Measurements from ENCODE around the gene SEC16A.

Gene SEC16A

DNA sequence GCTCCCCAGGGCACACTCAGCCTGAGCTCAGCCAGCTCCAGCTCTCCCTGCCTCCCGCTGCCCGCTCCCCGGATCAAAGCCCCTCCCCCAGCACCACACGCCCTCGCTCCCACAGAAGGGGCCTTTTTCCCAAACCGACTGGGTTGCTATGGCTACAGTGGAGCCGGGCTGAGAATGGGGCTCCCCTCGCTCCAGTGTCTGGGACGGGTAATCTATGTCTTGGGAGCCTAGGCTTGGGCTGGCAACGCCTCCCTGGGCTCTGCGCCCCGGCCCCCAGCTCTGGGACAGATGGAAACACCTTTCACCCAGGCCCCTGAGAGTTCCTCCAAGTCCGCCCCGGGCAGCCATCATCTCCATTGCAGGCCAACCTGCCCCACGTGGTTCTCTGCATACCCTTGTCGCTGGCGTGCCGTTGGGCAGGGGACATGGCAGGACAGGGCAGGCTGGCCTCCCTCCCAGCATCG is 33.4 kb upstream of the SEC16A start:
- TF ChIP-seq, protein P1, sequence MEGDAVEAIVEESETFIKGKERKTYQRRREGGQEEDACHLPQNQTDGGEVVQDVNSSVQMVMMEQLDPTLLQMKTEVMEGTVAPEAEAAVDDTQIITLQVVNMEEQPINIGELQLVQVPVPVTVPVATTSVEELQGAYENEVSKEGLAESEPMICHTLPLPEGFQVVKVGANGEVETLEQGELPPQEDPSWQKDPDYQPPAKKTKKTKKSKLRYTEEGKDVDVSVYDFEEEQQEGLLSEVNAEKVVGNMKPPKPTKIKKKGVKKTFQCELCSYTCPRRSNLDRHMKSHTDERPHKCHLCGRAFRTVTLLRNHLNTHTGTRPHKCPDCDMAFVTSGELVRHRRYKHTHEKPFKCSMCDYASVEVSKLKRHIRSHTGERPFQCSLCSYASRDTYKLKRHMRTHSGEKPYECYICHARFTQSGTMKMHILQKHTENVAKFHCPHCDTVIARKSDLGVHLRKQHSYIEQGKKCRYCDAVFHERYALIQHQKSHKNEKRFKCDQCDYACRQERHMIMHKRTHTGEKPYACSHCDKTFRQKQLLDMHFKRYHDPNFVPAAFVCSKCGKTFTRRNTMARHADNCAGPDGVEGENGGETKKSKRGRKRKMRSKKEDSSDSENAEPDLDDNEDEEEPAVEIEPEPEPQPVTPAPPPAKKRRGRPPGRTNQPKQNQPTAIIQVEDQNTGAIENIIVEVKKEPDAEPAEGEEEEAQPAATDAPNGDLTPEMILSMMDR (IDR thresholded peaks at IDR 0.05): no peak

DNA sequence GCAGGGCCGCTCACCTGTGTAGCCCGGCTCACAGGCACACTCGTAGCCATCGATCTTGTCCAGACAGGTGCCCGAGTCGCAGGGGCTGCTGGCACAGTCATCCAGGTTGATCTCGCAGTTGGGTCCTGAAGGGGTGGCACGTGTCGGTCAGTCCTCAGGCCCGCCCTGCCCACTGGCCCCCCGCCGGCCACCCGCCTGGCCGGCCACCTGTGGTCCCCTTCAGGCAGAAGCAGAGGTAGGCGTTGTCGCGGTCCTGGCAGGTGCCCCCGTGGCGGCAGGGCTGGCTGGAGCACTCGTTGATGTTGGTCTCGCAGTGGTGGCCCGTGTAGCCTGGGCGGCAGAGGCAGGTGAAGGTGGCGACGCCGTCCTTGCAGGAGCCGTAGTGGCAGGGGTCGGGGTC is 32.4 kb upstream of the SEC16A start:
- TF ChIP-seq, protein P1 (IDR thresholded peaks at IDR 0.05): no peak

DNA sequence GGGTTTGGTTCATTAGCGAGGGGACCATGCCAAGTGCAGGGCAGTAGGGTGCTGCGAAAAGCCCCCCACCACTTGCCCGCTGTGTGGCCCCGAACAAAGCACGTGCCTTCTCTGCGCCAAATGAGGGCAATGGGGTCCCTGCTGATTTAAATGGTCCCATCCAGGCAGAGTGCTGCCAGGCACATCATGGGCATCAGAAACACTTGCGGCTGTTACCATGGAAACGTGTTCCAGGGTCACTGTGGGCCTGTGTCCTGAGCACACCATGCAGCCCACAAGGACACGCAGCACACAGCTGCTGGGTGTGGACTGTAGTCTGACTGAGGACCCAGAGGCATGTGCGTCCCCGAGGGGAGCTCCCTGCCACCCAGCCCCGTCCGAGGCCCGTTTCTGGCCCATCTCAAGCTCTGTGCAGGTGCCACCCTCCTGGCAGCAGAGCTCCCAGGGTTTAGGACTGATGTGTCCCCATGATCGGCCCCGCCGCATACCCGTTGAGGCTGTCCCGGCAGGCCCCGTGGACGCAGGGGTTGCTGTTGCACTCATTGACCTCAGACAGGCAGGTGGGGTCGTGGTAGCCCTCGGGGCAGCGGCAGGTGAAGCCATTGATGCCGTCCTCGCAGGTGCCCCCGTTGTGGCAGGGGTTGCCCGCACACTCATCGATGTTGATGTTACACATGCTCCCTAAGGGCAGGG is 31.3 kb upstream of the SEC16A start:
- TF ChIP-seq, protein P1 (IDR thresholded peaks at IDR 0.05): no peak

DNA sequence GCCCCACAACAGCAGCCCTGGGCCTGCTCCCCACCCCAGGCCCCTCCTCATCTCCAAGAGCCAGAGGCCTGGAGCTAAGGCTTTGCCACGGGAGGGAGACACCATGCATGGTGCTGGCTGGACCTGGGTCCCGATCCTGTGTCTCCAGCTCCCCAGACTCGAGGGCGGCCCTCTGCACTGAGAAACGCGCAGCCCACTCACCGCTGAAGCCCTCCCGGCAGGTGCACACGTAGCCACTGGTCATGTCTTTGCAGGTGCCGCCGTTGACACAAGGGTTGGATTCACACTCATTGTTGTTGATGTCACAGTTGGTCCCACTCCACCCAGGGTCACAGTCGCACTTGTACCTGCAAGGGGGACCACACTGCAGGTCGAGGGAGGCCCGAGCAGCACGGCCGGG is 30.4 kb upstream of the SEC16A start:
- TF ChIP-seq, protein P1 (IDR thresholded peaks at IDR 0.05): no peak

DNA sequence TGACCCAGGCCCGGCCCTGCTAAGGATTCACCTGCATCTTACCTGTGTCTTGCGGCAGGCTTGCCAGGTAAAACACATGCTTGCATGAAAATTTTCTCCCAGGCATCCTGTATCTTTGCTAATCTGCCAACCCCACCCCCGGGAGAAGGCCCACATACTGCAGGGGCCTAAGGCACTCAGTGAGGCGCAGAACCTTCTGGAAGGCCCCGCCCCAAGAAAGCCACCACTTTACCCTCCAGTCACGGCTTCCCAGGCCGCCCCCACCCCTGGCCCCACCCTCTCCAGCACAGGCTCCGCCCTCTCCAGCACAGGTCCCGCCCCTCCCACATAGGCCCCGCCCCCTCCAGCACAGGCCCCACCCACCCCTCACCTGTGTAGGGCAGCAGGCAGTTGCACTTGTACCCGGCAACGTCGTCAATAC is 29.8 kb upstream of the SEC16A start:
- TF ChIP-seq, protein P1 (IDR thresholded peaks at IDR 0.05): no peak

DNA sequence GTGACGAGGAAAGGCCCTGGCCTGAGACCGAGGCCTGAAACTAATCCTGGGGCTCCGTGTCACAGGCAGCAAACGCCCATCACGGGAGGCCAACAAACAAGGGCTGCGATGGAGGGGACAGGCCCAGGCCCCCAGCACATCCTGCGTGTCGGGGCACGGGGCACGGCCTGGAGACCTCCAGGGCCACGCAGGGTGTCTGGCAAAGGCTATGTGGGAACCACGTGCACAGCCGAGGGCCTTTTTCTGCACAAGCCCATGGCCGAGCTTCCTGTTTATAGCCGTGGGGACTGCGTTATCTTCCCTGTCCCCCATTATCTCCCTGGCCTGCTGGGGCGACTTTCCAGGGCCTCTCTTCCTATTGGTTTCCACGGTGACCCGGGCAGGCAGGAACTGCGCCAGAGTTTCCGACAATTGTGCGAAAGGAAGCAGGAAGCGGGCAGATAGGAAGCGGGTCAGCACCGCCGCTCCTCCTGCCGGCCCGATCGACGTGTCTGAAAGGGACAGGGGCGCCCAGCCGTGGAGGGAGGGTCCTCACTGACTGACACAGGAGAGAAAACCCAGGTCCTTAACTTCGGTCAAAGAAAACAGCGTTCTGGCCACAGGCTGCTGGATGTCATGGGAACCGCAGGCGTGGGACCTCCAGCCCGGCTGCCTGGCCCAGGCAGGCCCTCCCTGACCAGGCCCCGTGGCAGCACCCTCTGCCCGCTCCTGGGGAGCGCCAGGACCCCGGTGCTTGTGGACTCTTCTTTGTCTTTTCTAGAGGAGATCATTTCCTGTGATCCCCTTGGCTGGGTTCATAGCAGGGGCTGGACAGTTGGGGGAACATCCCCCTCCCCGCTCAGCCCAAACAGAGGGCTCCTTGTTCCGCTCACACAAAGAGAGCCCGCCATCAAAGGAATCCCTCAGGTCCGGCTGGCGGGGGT is 29.1 kb upstream of the SEC16A start:
- TF ChIP-seq, protein P1 (IDR thresholded peaks at IDR 0.05): no peak

DNA sequence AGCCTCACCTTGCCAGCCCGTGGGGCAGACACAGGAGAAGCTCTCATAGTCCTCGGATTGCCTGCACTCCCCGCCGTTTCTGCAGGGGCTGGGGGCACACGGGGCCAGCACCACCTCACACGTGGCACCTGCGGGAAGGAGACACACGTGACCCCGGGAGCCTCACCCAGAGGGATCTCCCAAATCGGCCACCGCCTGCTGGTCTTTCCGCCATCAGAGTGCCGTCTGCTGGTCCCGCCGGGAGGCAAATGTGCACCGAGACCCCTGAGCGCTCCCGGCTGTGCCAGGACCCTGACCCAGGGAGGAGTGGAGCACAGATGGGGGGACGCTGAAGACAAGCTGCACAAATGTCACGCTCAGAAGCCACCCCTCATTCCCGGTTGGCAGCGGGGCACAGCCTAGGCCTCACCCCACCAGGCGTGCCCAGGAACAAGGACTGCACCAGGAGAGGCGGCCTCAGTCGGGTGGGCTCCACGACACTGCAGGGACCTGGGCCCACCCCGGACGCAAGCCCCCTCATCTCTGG is 28.4 kb upstream of the SEC16A start:
- TF ChIP-seq, protein P1 (IDR thresholded peaks at IDR 0.05): no peak
